H1 (cell line): ENCODE measurements around the gene BTBD7. TPM values are rescaled to one million over a fixed set of nuclear protein-coding genes. Genes with fewer than 3 reads are reported as not detected.

Experiments
- CTCF ChIA-PET: fragments of 300-600 bp; sonication (Branson Sonifier 250); formaldehyde crosslinking; loops from one replicate; lab custom pipeline; 2021; ENCODE audit not compliant: partially characterized antibody; lab: Charles Lee
- POLR2A ChIA-PET: fragments of 300-600 bp; sonication (Branson Sonifier 250); formaldehyde crosslinking; loops from one replicate; lab custom pipeline; 2021; ENCODE audit warnings: inconsistent platforms; ENCODE audit not compliant: partially characterized antibody; lab: Charles Lee
- DNase-seq, 2 experiments: peaks; one replicate each; pipeline versions ENCODE4 v3.0.0 to v3.0.0-alpha.2; 2010 to 2022; ENCODE audit warnings: low spot score in 2 of 2, low read depth in 1 of 2, mixed read lengths in 1 of 2
- FAIRE-seq: peaks from 2 replicates; lab custom pipeline; 2011; peaks lifted over from hg19 to GRCh38; lab: Jason Lieb, UNC
- H2AFZ ChIP-seq: 2 replicates; pipeline ENCODE4 v1.8.1; 2012; ENCODE audit warnings: low read length, inconsistent platforms
- H2AK5ac ChIP-seq: 2 replicates; pipeline ENCODE4 v1.6.1; 2013; ENCODE audit warnings: low read depth, low read length
- H2BK120ac ChIP-seq: replicated peaks from 2 replicates; pipeline ENCODE3; 2013; ENCODE audit warnings: low read depth, low read length, inconsistent platforms
- H2BK12ac ChIP-seq: 2 replicates; pipeline ENCODE4 v1.6.1; 2013; ENCODE audit warnings: low read depth, low read length
- H2BK15ac ChIP-seq: 2 replicates; pipeline ENCODE4 v1.6.1; 2013; ENCODE audit warnings: low read length
- H2BK20ac ChIP-seq: 2 replicates; pipeline ENCODE4 v1.6.1; 2013; ENCODE audit warnings: low read length
- H2BK5ac ChIP-seq: 2 replicates; pipeline ENCODE4 v1.6.1; 2013; ENCODE audit warnings: low read depth, low read length
- H3K14ac ChIP-seq: 2 replicates; pipeline ENCODE4 v1.6.1; 2013; ENCODE audit warnings: inconsistent platforms; ENCODE audit not compliant: insufficient read length
- H3K18ac ChIP-seq: 2 replicates; pipeline ENCODE4 v1.6.1; 2013; ENCODE audit warnings: low read length; ENCODE audit errors: extremely low read depth
- H3K23ac ChIP-seq: 2 replicates; pipeline ENCODE4 v1.6.1; 2013; ENCODE audit warnings: inconsistent platforms; ENCODE audit not compliant: insufficient read length
- H3K23me2 ChIP-seq: 2 replicates; pipeline ENCODE4 v1.6.1; 2013; ENCODE audit warnings: low read depth, low read length
- H3K27ac ChIP-seq: 2 replicates; pipeline ENCODE4 v1.6.1; 2011; ENCODE audit warnings: low read depth, low read length, inconsistent platforms
- H3K27me3 ChIP-seq, 4 experiments: replicated peaks in 1 of 4; 1 replicate in 1 of 4; 2 replicates in 3 of 4; pipeline versions ENCODE4 v1.6.1 to v1.8.1; 2011 to 2013; ENCODE audit warnings: low read length in 3 of 4, mild to moderate bottlenecking in 3 of 4, inconsistent platforms in 2 of 4, mixed read lengths in 2 of 4, moderate library complexity in 1 of 4; ENCODE audit not compliant: control insufficient read depth in 3 of 4, insufficient read depth in 3 of 4; ENCODE audit errors: extremely low read depth in 1 of 4
- H3K36me3 ChIP-seq, 4 experiments: 2 replicates each; pipeline versions ENCODE4 v1.6.1 to v1.8.1; 2011 to 2013; ENCODE audit warnings: mild to moderate bottlenecking in 4 of 4, low read length in 3 of 4, moderate library complexity in 2 of 4, control low read depth in 1 of 4, inconsistent platforms in 1 of 4; ENCODE audit not compliant: insufficient read depth in 4 of 4, control insufficient read depth in 2 of 4
- H3K4ac ChIP-seq: replicated peaks from 2 replicates; pipeline ENCODE3; 2013; ENCODE audit warnings: low read length, low read depth, mixed read lengths, inconsistent platforms; ENCODE audit not compliant: insufficient read length
- H3K4me1 ChIP-seq, 4 experiments: replicated peaks in 1 of 4; 1 replicate in 1 of 4; 2 replicates in 3 of 4; pipeline versions ENCODE4 v1.6.1 to v1.8.1; 2011 to 2013; ENCODE audit warnings: low read length in 3 of 4, inconsistent platforms in 2 of 4, mixed read lengths in 1 of 4; ENCODE audit not compliant: insufficient read depth in 4 of 4, control insufficient read depth in 3 of 4
- H3K4me2 ChIP-seq, 2 experiments: 2 replicates each; pipeline versions ENCODE4 v1.6.1 to v1.8.1; 2011 to 2013; ENCODE audit warnings: low read depth in 2 of 2, low read length in 2 of 2, control low read depth in 1 of 2, inconsistent platforms in 1 of 2, mild to moderate bottlenecking in 1 of 2; ENCODE audit not compliant: insufficient read depth in 1 of 2
- H3K4me3 ChIP-seq, 4 experiments: fragments of 200-600, 300-600 bp in 1 of 4; sonication (generic), shearing (Covaris generic), sonication (Bioruptor Twin) in 1 of 4; 2 replicates each; pipeline versions ENCODE4 v1.5.1 to v1.8.1; 2011 to 2016; ENCODE audit warnings: low read length in 4 of 4, low read depth in 3 of 4, control low read depth in 2 of 4, inconsistent platforms in 2 of 4, mild to moderate bottlenecking in 2 of 4, mixed read lengths in 1 of 4, moderate library complexity in 1 of 4; ENCODE audit not compliant: insufficient read depth in 2 of 4; ENCODE audit errors: extremely low read depth in 1 of 4
- H3K56ac ChIP-seq: replicated peaks from 2 replicates; pipeline ENCODE3; 2013; ENCODE audit warnings: low read depth, mild to moderate bottlenecking, mixed read lengths, low read length, inconsistent platforms; ENCODE audit not compliant: insufficient read length
- H3K79me1 ChIP-seq: 2 replicates; pipeline ENCODE4 v1.6.1; 2013; ENCODE audit warnings: low read depth, low read length, control low read depth
- H3K79me2 ChIP-seq, 2 experiments: 2 replicates each; pipeline versions ENCODE4 v1.6.1 to v1.8.1; 2012 to 2013; ENCODE audit warnings: low read length in 2 of 2, mild to moderate bottlenecking in 2 of 2, inconsistent platforms in 1 of 2; ENCODE audit not compliant: insufficient read depth in 2 of 2, control insufficient read depth in 1 of 2
- H3K9ac ChIP-seq, 4 experiments: replicated peaks in 1 of 4; 1 replicate in 1 of 4; 2 replicates in 3 of 4; pipeline versions ENCODE4 v1.6.1 to v1.8.1; 2011 to 2013; ENCODE audit warnings: low read depth in 3 of 4, low read length in 3 of 4, control low read depth in 2 of 4, mild to moderate bottlenecking in 2 of 4, moderate library complexity in 2 of 4, inconsistent platforms in 1 of 4; ENCODE audit errors: extremely low read depth in 1 of 4
- H3K9me3 ChIP-seq, 2 experiments: 2 replicates each; pipeline versions ENCODE4 v1.6.1 to v1.8.1; 2012 to 2013; ENCODE audit warnings: mild to moderate bottlenecking in 2 of 2, moderate library complexity in 2 of 2, control low read depth in 1 of 2, inconsistent platforms in 1 of 2, low read depth in 1 of 2, low read length in 1 of 2, mixed read lengths in 1 of 2; ENCODE audit not compliant: insufficient read depth in 2 of 2
- H4K20me1 ChIP-seq, 2 experiments: replicated peaks in 1 of 2; 2 replicates each; pipeline versions ENCODE3 to v1.8.1; 2011 to 2013; ENCODE audit warnings: inconsistent platforms in 2 of 2, low read length in 2 of 2, mild to moderate bottlenecking in 1 of 2; ENCODE audit not compliant: insufficient read depth in 2 of 2, control insufficient read depth in 1 of 2
- H4K5ac ChIP-seq: 2 replicates; pipeline ENCODE4 v1.6.1; 2013; ENCODE audit warnings: low read length, low read depth, mixed read lengths, inconsistent platforms; ENCODE audit not compliant: insufficient read length
- H4K8ac ChIP-seq: 2 replicates; pipeline ENCODE4 v1.8.0; 2013; ENCODE audit warnings: mild to moderate bottlenecking, moderate library complexity, low read length, inconsistent platforms; ENCODE audit not compliant: insufficient read depth; ENCODE audit errors: extremely low read depth
- H4K91ac ChIP-seq: replicated peaks from 2 replicates; pipeline ENCODE3; 2013; ENCODE audit warnings: low read length, mixed read lengths, inconsistent platforms; ENCODE audit not compliant: insufficient read length
- E2F6 ChIP-seq: IDR thresholded peaks from 2 replicates; pipeline ENCODE4 v1.6.1; 2012; ENCODE audit warnings: inconsistent platforms
- FOSL1 ChIP-seq: IDR thresholded peaks from 2 replicates; pipeline ENCODE4 v1.6.1; 2011; ENCODE audit warnings: mild to moderate bottlenecking, low read depth, low read length, moderate library complexity; ENCODE audit not compliant: insufficient read depth
- HDAC2 ChIP-seq, 2 experiments: fragments of 300-600 bp in 1 of 2; sonication (generic) in 1 of 2; IDR thresholded peaks; 2 replicates each; pipeline ENCODE4 v1.6.1; 2011 to 2012; ENCODE audit warnings: low read depth in 2 of 2, low read length in 2 of 2, mild to moderate bottlenecking in 2 of 2, moderate library complexity in 2 of 2, borderline replicate concordance in 1 of 2, inconsistent platforms in 1 of 2
- JUND ChIP-seq: IDR thresholded peaks from 2 replicates; pipeline ENCODE4 v1.6.1; 2011; ENCODE audit warnings: mild to moderate bottlenecking, improper control_type of control experiment, low read length
- SP4 ChIP-seq: IDR thresholded peaks from 2 replicates; pipeline ENCODE4 v1.6.1; 2012; ENCODE audit warnings: low read length, inconsistent platforms
- WGBS, 2 experiments: shearing (Covaris generic) in 1 of 2; methylation state at CpG; one replicate each; pipeline versions ENCODE4 v1.1.6 to v1.1.7; 2013 to 2015; ENCODE audit warnings: low lambda C conversion rate in 2 of 2, mixed read lengths in 2 of 2, inconsistent platforms in 1 of 2, low coverage in 1 of 2, missing lambda C conversion rate in 1 of 2; ENCODE audit not compliant: insufficient replicate concordance in 2 of 2, insufficient coverage in 1 of 2, insufficient read length in 1 of 2; ENCODE audit errors: extremely low coverage in 1 of 2, missing lambda C conversion rate in 1 of 2; 5-methylcytosine and 5-hydroxymethylcytosine counted together
- long read RNA-seq, 2 experiments: library from RNA in 1 of 2; library from capped mRNA in 1 of 2; stranded (forward); transcript quantifications; one replicate each; pipeline ENCODE4 v2.0.0, GENCODE V29; 2021; ENCODE audit warnings: inconsistent platforms in 1 of 2
- polyA minus RNA-seq, 3 experiments: library from RNA; depleted of rRNA, polyadenylated mRNA; stranded (reverse); fragments of >200 nt; gene quantifications; 1 replicate in 2 of 3; 2 replicates in 1 of 3; pipeline ENCODE4 v1.2.3, GENCODE V29; 2011
- polyA plus RNA-seq, 7 experiments: library from polyadenylated mRNA; depleted of rRNA in 3 of 7; stranded (reverse) in 5 of 7; unstranded in 2 of 7; fragments of >200 nt in 5 of 7; fragments of 200-250 nt in 2 of 7; gene quantifications; 1 replicate in 5 of 7; 2 replicates in 1 of 7; 4 replicates in 1 of 7; pipeline versions ENCODE4 v1.2.1 to v1.2.3, GENCODE V29; 2011 to 2013; ENCODE audit warnings: missing spikeins in 2 of 7, mixed read lengths in 2 of 7
- total RNA-seq: library from RNA; stranded (reverse); fragmentation: NEBNext Ultra II Directional; extraction: Animal tissue kit (Norgen Biotek cat#: 25700); gene quantifications from 2 replicates; pipeline ENCODE4 v1.2.1, GENCODE V29; 2021
- TF ChIP-seq, protein P1 (sequence below): IDR thresholded peaks from 2 replicates; pipeline ENCODE4 v1.6.1; 2011; ENCODE audit warnings: low read length, improper control_type of control experiment

The BTBD7 gene
- total RNA-seq, result 46.1 and 48.6 TPM in 2 replicates
- polyA plus RNA-seq (2011; rRNA removed), result 10.8 and 12.1 TPM in 2 replicates
- 11.0 TPM for polyA plus RNA-seq (2011; cell fraction: cytosol; rRNA removed)
- 14.0 TPM for polyA plus RNA-seq (2011; cell fraction: nucleus; rRNA removed)
- 9.6 to 16.3 TPM (median 13.9 TPM) in 4 replicates for polyA plus RNA-seq (2012, experiment 1 of 2)
- polyA plus RNA-seq (2012, experiment 2 of 2), result 1.1 TPM
- 25.3 TPM for polyA plus RNA-seq (2013, experiment 1 of 2)
- polyA plus RNA-seq (2013, experiment 2 of 2), result 23.7 TPM
- 44.0 and 45.1 TPM in 2 replicates for polyA minus RNA-seq (2011; rRNA and poly(A)+ RNA removed)
- 25.2 TPM for polyA minus RNA-seq (2011; cell fraction: cytosol; rRNA and poly(A)+ RNA removed)
- polyA minus RNA-seq (2011; cell fraction: nucleus; rRNA and poly(A)+ RNA removed), result 32.4 TPM
- long read RNA-seq, experiment 1, partial matches to known transcripts, result 4 of 25 reads
- long read RNA-seq, experiment 1, other reads (novel, unspliced or antisense), result 20 of 25 reads
- long read RNA-seq, experiment 2, partial matches to known transcripts, result 0 of 1 reads
- long read RNA-seq, experiment 2, other reads (novel, unspliced or antisense), result 1 of 1 reads

- Histone ChIP-seq H2AK5ac (no peak within 1 kb of the TSS; the same call in 1 of the 2 replicates), H4K20me1 (peaks cover 0 to 11% of the 10 kb centered on the region in 2 experiments), H2BK20ac (no peak within 1 kb of the TSS), H2BK5ac (peak within 1 kb of the TSS; percentile 10; the same call in 1 of the 2 replicates), H3K4me2 (peak within 1 kb of the TSS; percentile 87 to 92), H3K18ac (peak within 1 kb of the TSS; percentile 71; the same call in 1 of the 2 replicates), H3K23me2 (peaks cover 9% of the 10 kb centered on the region), H3K9me3 (no peaks in the 10 kb centered on the region), H3K4me3 (peak within 1 kb of the TSS; percentile 79 to 92 (median 84)), H3K23ac (no peak within 1 kb of the TSS), H3K36me3 (no peaks in the 10 kb centered on the region), H2BK120ac (no peak within 1 kb of the TSS), H3K27ac (peak within 1 kb of the TSS; percentile 61), H3K4ac (peak within 1 kb of the TSS; percentile 48), H4K91ac (peak within 1 kb of the TSS; percentile 5), H4K5ac (peak within 1 kb of the TSS; percentile 68), H3K79me1 (peaks cover 4% of the 10 kb centered on the region; the same call in 1 of the 2 replicates), H2AFZ (peak within 1 kb of the TSS; percentile 79), H3K27me3 (no peaks in the 10 kb centered on the region), H3K14ac (no peak within 1 kb of the TSS), H2BK15ac (peak within 1 kb of the TSS; percentile 31; the same call in 1 of the 2 replicates), H3K9ac (peak within 1 kb of the TSS; percentile 57 to 99 (median 72)), H4K8ac (peak within 1 kb of the TSS; percentile 96), H3K79me2 (peaks cover 14 to 53% of the 10 kb centered on the region in 2 experiments), H2BK12ac (no peak within 1 kb of the TSS), H3K56ac (no peak within 1 kb of the TSS), H3K4me1 (peaks cover 3 to 11% (median 4%) of the 10 kb centered on the region in 4 experiments; a peak in 6 of 7 replicates)
- WGBS, 2 experiments, result 2% methylated on average over 49 of the region's 74 CpGs; no CpG with 5 or more reads in 1 of the 2 experiments
- CTCF ChIA-PET, result interaction anchor here (1.4 kb wide), 1 partner anchor 204 kb away, joined by 3 read pairs; no protein-coding TSS in a partner anchor
- POLR2A ChIA-PET, result interaction anchor here (0.6 to 1.2 kb wide), 3 partner anchors 11 to 259 kb away, joined by 3 to 4 read pairs (median 3); no protein-coding TSS in a partner anchor
- peak; percentile 78 to 95 for DNase-seq
- FAIRE-seq, result no peak
- TF ChIP-seq HDAC2 (IDR thresholded peaks at IDR 0.05; ENCODE audit: borderline replicate concordance in 1 of 2, low read depth in 2 of 2, low read length in 2 of 2) (peak in 1 of 2 experiments; percentile 72; a peak in 1 of 4 replicates), E2F6 (peak; percentile 89), SP4 (no peak), FOSL1 (no peak), JUND (no peak; the same call in 1 of the 2 replicates)
- TF ChIP-seq, protein P1, sequence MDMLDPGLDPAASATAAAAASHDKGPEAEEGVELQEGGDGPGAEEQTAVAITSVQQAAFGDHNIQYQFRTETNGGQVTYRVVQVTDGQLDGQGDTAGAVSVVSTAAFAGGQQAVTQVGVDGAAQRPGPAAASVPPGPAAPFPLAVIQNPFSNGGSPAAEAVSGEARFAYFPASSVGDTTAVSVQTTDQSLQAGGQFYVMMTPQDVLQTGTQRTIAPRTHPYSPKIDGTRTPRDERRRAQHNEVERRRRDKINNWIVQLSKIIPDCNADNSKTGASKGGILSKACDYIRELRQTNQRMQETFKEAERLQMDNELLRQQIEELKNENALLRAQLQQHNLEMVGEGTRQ, result peak; percentile 90
Observed at GRCh38 chr14:93332853-93333630, at the start of gene BTBD7. TSS of gene BTBD7 (minus strand) at chr14:93333036. CDS start at chr14:93296051, 36,985 bp downstream.
